ENCODE data around the gene FGF8.

DNA sequence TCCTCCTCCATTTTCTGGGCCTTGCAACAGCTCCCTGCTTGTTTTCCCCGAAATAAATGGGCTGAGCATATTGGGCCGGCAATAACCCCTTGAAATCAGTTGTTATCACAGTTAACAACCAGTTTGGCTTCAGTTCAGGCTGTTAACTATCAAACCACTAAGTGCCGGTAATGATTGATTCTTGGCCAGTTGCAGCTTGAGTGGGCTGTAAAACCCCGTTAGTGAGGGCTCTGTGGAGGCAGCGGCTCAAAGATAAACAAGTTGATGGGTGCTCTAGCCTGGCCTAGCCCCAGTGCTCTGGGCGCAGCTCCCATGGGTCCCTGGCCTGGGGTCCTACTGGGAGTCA is 8.3 kb downstream of the FGF8 start:
- TF ChIP-seq, protein P1, sequence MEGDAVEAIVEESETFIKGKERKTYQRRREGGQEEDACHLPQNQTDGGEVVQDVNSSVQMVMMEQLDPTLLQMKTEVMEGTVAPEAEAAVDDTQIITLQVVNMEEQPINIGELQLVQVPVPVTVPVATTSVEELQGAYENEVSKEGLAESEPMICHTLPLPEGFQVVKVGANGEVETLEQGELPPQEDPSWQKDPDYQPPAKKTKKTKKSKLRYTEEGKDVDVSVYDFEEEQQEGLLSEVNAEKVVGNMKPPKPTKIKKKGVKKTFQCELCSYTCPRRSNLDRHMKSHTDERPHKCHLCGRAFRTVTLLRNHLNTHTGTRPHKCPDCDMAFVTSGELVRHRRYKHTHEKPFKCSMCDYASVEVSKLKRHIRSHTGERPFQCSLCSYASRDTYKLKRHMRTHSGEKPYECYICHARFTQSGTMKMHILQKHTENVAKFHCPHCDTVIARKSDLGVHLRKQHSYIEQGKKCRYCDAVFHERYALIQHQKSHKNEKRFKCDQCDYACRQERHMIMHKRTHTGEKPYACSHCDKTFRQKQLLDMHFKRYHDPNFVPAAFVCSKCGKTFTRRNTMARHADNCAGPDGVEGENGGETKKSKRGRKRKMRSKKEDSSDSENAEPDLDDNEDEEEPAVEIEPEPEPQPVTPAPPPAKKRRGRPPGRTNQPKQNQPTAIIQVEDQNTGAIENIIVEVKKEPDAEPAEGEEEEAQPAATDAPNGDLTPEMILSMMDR (IDR thresholded peaks at IDR 0.05; ENCODE audit: extremely low read depth in 1 of 2, insufficient read depth in 1 of 2, low read depth in 1 of 2, low read length in 2 of 2) = no peak
- no peak for TF ChIP-seq POLR2A (IDR thresholded peaks at IDR 0.05; ENCODE audit: low read depth, low read length)
- TF ChIP-seq EZH2 (IDR thresholded peaks at IDR 0.05; ENCODE audit: borderline replicate concordance, low read depth, low read length, severe bottlenecking) = peak; percentile 72

All from endothelial cell of umbilical vein (primary cell).